HL-60 (cell line): Measurements from ENCODE around the gene KRTAP10-12.

ENCODE experiments used
- DNase-seq, 2 experiments: peaks; one replicate each; pipeline ENCODE4 v3.0.0-alpha.2; 2010 to 2020; ENCODE audit warnings: low read depth in 1 of 2, low spot score in 1 of 2
- H3K27ac ChIP-seq: fragments of 250-450 bp; sonication (Bioruptor Pico); replicated peaks from 2 replicates; pipeline ENCODE4 v1.5.1; 2020; ENCODE audit warnings: mild to moderate bottlenecking, moderate library complexity
- H3K27me3 ChIP-seq: fragments of 250-450 bp; sonication (Bioruptor Pico); 2 replicates; pipeline ENCODE4 v1.5.1; 2021; ENCODE audit warnings: mild to moderate bottlenecking, moderate library complexity; ENCODE audit not compliant: insufficient read depth, poor library complexity, severe bottlenecking
- H3K4me3 ChIP-seq: replicated peaks from 2 replicates; pipeline ENCODE4 v1.5.1; 2011; ENCODE audit warnings: mild to moderate bottlenecking, control low read depth, low read length; ENCODE audit not compliant: insufficient read depth
- GABPA ChIP-seq: IDR thresholded peaks from 2 replicates; pipeline ENCODE4 v1.6.1; 2012; ENCODE audit warnings: low read depth
- POLR2AphosphoS5 ChIP-seq: IDR thresholded peaks from 2 replicates; pipeline ENCODE4 v1.6.1; 2012; ENCODE audit warnings: low read depth
- REST ChIP-seq: IDR thresholded peaks from 2 replicates; pipeline ENCODE4 v1.6.1; 2012; ENCODE audit warnings: low read depth; ENCODE audit not compliant: insufficient replicate concordance
- SPI1 ChIP-seq: IDR thresholded peaks from 2 replicates; pipeline ENCODE4 v1.6.1; 2012; ENCODE audit warnings: low read depth, mild to moderate bottlenecking, borderline replicate concordance
- TF ChIP-seq, protein P1 (sequence below): IDR thresholded peaks from one replicate; pipeline ENCODE4 v1.5.1; 2011; ENCODE audit warnings: low read length, control low read depth, inconsistent platforms; ENCODE audit not compliant: insufficient read depth

KRTAP10-12 gene

DNA sequence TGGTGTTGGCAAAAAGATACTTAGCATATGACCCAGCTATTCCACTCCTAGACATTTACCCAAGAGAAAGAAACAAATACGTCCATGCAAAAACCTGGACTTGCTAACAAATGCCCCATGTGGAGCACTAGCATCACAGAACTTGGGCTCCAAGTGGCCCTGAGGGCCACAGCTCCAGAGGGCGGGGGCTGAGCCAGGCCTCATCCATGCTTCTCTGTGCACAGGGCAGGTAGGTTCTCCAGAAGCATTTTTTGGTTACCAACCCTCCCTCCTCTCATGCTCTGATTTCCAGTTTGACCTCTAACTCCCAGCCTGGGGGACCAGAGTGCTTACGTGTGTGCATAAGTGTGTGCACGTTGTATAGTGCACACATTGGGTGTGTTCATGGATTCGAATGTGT is 32.3 kb upstream of the KRTAP10-12 start:
- Histone ChIP-seq H3K4me3 (no peak overlapping the region), H3K27ac (no peak overlapping the region), H3K27me3 (no peaks in the 10 kb centered on the region)
- TF ChIP-seq, protein P1, sequence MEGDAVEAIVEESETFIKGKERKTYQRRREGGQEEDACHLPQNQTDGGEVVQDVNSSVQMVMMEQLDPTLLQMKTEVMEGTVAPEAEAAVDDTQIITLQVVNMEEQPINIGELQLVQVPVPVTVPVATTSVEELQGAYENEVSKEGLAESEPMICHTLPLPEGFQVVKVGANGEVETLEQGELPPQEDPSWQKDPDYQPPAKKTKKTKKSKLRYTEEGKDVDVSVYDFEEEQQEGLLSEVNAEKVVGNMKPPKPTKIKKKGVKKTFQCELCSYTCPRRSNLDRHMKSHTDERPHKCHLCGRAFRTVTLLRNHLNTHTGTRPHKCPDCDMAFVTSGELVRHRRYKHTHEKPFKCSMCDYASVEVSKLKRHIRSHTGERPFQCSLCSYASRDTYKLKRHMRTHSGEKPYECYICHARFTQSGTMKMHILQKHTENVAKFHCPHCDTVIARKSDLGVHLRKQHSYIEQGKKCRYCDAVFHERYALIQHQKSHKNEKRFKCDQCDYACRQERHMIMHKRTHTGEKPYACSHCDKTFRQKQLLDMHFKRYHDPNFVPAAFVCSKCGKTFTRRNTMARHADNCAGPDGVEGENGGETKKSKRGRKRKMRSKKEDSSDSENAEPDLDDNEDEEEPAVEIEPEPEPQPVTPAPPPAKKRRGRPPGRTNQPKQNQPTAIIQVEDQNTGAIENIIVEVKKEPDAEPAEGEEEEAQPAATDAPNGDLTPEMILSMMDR: no peak
- TF ChIP-seq GABPA (no peak), REST (no peak), SPI1 (no peak), POLR2AphosphoS5 (no peak)
- no peak for DNase-seq

- no peak within 1 kb of the TSS for H3K27ac ChIP-seq
- TF ChIP-seq GABPA (no peak), POLR2AphosphoS5 (no peak), REST (no peak), SPI1 (no peak)
- TF ChIP-seq, protein P1: no peak
- H3K4me3 ChIP-seq: no peak within 1 kb of the TSS
- DNase-seq: no peak
- no peaks in the 10 kb centered on the region for H3K27me3 ChIP-seq
Measured at GRCh38 chr21:44666401-44667320, 30.3 kb upstream of the KRTAP10-12 start, which contains the start of gene KRTAP12-2. Gene KRTAP12-2 (minus strand): TSS chr21:44666927. CDS start chr21:44666886, 41 bp downstream.

DNA sequence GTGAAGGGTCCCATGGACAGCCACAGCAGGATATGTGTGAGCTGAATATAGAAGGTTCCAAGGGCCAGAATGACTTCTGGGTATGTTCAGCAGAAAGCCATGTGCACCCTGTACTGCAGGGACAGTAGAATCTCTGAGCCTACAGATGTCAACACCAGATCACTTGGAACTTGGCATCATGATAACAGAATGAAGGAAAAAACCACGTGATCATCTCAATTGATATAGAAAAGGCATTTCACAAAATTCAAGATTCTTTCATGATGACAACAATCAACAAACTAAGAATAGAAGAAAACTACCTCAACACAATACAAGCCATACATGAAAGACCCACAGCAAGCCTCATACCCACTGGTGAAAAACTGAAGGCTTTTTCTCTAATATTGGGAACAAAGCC is 29.4 kb upstream of the KRTAP10-12 start:
- no peak for TF ChIP-seq SPI1
- TF ChIP-seq, protein P1: no peak
- no peak for TF ChIP-seq GABPA
- no peak for TF ChIP-seq POLR2AphosphoS5
- no peak for TF ChIP-seq REST
- Histone ChIP-seq H3K4me3 (no peak overlapping the region), H3K27ac (no peak overlapping the region), H3K27me3 (no peaks in the 10 kb centered on the region)
- DNase-seq: no peak
